Stimulated activated CD8-positive, alpha-beta memory T cell treated with anti-CD3 and anti-CD28 coated beads, Interleukin-7, amount 100 ng/mL, for 4 hours (primary cell): ENCODE data around the gene NR2F1-AS1.
"Not testable (repeated sequence)": the region's sequence is repeated elsewhere in the genome, so short reads cannot be mapped to it uniquely, and the experiment has no call there.

Experiments
- DNase-seq, 2 donors: peaks; one replicate each; pipeline ENCODE4 v3.0.0-alpha.2; 2020; ENCODE audit warnings: low read depth in 2 of 2

NR2F1-AS1 gene

DNA sequence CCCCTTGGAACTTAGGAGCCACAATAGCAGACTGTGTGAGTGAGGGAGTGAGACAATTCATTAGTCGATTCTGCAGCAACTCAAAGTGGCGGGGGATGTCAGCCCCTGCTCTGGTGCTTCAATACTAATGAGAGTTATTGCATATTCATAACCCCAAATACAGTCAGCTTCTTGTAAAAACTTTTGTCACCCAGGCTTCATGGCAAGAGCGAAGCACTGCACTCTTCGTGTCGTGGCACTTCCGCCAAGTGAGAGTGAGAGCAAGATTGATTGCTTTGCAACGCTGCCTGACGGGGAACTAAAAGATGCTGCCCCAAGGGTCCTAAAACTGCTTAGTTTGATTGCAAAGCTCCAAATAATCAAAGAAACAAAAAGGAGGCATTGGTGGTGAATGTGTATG, 150.9 kb downstream of the NR2F1-AS1 start:
- DNase-seq: no peak

DNA sequence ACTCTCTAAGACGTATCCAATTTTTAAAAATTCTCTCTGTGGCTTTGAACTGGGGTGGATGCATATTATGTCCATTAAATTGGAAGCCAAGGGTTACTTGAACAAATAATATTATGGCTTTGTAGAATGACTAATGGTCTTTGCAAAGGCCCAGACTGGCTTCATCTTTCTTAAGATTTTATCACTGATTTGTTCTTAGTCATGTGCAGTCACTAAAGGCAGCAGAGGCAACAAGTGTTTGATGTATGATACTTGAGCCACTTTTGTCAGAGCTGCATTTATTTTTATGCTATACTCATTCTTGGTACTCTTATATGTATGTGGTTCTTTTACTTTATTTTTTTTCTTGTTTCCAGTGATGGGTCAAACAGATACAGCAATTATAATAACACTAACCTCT, 152.2 kb downstream of the NR2F1-AS1 start:
- no peak for DNase-seq

DNA sequence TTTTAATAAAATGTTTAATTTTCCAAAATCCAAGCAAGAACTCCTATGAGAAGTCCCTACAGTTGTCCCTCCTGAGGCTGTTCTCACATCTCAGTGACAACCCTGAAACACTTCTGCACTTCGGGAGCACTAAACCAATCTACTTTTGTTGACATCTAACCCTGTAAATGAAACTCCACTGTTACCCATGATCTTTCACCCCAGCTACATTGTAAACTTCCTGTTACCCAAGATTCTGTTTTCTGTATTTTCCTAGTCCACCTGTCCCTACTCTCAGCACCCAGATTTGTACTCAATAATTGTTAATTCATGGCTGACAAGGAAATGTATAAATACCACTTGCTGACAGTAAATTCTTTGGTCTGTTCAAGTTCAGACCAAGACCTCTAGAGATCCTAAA, 153.7 kb downstream of the NR2F1-AS1 start:
- DNase-seq: no peak

DNA sequence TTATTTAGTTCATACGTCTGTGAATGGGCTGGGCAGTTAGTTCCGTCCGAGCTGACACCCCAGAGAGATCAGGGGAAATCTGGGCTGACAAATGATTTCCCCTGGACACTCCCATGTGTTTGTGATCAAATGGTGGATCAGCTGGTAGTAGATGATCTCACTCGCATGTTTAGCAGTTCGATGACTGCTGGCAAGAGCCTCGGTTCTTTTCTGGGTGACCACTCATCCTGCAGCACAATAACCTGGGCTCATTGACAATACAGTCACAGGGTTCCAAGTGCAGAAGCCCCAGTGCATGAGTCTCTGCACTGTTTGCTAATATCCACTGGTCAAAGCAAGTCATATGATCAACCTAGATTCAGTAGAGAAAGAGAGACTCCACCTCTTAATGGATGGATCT, 155.9 kb downstream of the NR2F1-AS1 start:
- no peak for DNase-seq

DNA sequence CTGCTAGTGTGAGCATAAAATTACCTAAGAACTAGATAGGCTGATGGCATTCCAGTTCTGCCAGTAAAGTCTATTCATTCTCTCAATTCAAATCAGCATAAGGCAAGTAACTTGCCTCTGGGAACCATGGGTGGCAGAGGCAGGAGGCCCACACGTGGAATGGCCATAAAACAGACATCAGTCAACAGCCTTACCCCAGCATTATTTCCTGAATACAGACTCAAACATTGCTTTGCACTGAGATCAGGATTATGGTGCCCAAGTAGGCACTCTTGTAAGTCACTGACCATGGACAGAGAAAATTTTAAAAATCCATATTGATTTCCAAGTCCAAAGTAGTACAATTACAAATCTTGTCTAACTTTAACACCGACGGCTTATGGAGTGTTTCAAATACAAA, 157.7 kb downstream of the NR2F1-AS1 start:
- DNase-seq: no peak

DNA sequence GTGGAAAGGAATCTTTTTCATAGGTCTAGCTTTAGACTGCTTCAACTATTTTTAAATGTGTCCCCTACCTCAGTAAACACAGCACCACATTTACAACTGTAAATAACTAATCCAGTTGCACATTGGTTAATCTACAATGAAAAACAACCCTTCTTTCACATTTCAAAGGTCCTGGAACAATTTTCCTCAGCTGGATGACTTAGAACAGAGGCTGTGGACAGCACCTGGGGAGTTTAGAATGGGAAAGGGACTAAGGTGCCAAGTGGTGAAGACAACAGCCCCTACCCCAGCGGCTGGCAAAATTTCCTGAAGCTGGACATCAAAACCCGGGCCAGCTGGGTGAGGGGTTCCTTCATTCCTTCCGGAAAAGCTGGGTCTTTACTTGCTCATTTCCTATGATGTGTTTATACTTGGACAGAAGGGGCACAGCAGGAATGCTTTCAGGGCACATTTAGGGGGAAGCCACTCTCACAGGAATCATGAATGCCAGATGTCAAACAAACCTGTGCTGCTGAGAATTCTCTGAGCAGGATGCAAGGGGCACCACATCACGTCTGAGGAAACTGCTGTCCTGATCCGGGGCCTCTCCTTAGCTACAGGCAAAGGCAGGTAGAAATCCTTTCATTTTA, 158.3 kb downstream of the NR2F1-AS1 start:
- DNase-seq: no peak

- no peak for DNase-seq
Measured at GRCh38 chr5:93421987-93422401, 159.0 kb downstream of the NR2F1-AS1 start.

DNA sequence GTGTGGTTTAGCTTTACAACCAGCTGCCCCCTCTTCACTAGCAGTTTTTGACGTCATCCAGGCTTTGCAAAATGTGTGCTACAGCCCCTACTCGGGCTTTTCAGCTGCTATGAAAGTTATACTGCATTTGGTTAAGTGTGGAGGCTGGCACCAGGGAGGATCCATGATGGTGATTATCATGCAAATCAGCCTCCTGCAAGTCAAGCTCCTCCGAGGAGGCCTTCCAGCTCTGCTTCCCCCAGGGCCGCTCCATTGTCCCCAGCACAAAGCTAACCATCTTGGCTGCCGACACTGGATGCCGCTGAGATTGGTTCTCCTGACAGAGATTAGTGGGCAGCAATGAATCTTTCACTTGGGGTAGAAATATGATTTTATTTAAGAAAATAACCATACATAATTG, 159.6 kb downstream of the NR2F1-AS1 start:
- no peak for DNase-seq

DNA sequence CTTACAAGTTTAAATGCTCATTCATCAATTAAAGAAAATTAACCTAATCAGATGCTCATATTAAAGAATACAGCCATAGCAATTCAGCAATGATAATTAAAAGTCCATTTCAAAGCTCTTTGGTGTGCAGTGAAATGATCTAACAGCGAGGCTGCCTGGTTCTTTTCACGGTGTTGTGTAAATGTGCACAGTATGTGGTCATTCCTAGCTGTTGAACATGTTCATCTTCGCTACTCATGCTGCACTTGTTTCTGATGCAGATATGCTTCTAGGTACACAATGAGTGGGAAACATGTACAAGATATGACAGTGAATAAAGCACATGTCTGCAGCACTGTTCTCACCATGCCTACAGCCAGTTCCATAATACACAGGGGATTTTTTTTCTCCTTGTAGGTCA, 163.5 kb downstream of the NR2F1-AS1 start:
- DNase-seq: no peak

- no peak for DNase-seq
Measured at GRCh38 chr5:93415819-93416218, 165.2 kb downstream of the NR2F1-AS1 start.

GRCh38 chr5:93411716-93412115, 169.3 kb downstream of the NR2F1-AS1 start:
- no peak for DNase-seq

DNA sequence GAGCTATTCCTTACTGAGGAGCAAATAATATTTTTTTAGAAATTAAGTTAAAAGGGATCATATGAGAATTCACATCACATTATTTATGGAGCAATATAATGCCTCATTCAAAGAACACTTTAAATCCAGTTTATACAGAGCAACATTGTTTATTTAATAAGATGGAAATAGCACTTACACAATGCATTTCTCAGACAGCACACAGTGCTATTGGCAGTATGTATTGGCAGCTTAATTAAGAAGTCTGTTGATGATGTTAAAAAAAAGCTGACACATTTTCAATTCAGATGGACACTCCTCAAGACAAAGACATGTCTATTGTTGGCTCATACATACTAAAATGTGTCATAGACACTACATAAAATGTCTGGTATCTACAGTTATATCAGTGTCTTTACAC, 171.3 kb downstream of the NR2F1-AS1 start:
- no peak for DNase-seq

DNA sequence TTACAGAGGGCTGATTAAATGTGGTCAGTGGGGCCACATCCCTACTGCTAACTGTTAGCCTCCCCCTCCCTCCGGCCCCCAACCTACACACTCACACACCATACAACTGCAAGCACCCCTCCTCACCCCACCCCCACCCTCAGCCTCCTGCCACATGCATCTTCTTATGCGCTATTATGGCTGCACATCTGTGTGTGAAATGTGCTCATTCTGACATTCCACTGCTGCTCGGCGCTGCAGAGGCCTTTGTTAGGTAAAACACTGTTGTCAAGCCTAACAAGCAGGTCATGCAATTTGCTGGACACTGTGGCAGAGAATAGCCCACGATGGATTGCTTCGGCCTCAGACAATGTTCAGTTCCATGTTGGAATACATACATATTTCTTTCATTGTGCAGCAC, 173.6 kb downstream of the NR2F1-AS1 start:
- DNase-seq: no peak

- no peak for DNase-seq
Measured at GRCh38 chr5:93406971-93407401, 174.0 kb downstream of the NR2F1-AS1 start.

DNA sequence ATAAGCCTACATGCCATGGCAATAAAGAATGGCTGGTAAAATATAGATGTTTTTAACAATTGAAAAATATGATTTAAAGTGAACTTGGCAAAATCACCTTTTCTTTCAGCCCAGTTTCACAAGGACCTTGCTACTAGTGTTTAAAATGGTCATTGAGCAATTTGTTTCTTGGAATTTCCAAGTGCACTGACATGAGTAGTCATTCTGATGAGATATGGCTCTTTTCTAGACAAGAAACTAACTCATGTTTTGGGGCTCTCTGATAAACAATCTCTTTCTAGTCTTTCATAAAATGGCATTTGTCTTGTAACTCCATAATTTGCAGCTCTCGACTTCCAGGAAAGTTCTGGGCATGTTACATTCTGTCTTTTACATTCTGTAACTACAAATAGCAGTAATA, 176.8 kb downstream of the NR2F1-AS1 start:
- no peak for DNase-seq

DNA sequence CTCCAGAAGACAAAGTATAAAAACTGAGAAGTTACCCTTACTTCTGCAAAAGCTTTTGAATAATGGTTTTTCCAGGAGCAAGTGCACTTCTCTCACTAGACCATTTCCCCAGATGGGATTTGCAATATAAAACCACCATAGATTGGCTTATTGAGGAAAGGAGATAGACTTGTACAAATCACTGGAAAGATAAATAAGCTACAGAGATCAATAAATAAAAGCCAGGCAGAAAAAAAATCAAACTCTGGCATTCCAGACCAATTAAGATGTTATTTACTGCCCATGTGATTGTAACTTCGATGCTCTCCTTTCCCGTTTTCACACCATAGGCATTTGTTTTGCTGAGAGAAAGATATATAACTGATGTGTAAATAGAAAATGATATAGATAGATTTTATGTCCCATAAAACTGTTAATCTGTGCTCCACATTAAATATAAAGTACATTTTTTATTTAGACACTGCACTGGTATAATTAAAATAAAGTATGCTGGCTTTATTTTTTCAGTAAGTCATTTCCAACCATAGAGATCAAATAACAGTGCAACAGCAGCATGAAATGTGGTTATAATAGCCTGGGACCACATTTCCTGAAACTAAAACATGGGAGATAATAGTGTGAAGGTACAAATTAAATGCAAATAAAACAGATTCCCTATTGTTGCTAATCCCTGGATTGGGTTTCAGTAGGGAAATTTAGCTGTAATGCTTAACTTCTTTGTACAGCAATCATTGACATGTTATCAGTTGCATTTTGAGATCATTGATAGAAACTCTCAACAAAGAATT, 177.7 kb downstream of the NR2F1-AS1 start:
- no peak for DNase-seq

DNA sequence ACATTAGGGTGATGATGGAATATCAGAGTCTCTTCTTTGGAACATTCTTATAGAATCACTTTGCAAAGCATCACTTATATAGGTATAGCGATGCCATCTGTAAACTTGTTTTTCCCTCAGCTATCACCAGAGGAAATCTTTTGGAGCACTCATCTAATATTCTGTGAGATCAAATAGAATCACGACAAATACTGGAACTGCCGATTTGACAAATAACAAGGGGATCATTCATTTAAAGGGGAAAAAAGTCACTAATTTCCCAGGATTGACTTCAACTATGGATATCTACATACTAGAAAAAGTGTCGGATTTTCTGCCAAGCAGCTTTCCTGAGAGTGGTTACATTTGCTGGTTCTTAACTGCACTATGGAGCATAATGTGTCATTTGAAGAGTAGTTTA, 178.6 kb downstream of the NR2F1-AS1 start:
- no peak for DNase-seq

DNA sequence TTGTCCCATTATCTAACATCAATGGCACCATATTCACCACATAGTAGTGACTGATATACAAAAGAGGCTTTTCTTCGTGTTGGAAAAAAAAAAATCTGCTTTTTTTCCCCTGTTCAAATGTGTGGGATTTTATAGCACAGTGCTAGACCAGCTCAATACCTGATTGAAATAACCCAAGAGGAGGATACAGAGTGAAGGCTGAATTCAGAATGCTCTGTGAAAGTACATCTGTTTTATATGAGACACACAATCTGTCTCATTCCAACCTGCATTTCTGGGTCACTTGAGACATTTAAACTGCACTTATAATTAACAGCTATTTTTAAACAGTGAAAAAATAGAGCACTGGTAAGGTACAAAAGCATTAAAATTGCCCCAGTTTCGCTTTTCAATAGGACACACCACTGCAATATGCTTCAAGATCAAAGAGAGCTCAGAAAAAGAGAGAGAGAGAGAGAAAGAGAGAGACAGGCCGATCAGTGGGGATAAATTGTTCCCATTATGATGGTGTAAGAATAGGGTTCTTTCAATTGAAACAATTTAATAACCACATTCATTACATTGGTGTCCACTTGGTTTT, 179.3 kb downstream of the NR2F1-AS1 start:
- DNase-seq: no peak

DNA sequence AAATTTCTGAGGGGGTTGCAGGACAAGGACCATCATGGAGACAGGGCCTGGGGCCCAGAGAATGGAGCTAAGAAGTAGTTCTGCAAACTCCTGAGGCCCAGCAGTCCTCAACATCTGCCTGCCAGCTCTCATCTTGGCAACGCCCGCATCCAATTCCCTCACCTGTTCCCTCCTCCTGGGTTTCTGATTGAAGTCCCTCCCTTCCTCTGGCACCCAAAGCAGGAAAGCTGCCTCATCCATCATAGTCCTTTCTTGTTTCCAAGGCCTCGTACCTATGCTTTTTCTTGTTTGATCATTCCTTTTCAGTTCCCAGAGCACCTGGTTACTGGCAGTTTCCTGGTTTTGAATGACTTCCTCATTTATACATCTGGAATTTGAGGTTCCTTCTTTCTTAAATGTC, 181.3 kb downstream of the NR2F1-AS1 start:
- no peak for DNase-seq

GRCh38 chr5:93395971-93396379, 185.0 kb downstream of the NR2F1-AS1 start:
- no peak for DNase-seq

GRCh38 chr5:93395010-93395409, 186.0 kb downstream of the NR2F1-AS1 start:
- no peak for DNase-seq

DNA sequence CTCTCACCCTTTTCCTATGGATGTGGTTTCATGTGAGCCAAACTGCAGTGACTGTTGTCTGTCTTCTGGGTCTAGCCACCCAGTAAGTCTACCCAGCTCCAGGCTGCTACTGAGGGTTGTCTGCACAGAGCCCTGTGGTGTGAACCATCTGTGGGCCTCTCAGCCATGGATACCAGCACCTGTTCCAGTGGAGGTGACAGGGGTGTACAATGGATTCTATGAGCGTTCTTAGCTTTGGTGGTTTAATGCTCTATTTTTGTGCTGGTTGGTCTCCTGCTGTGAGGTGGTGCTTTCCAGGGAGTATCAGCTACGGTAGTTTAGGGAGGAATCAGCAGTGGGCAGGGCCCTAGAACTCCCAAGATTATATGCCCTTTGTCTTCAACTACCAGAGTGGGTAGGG, 186.7 kb downstream of the NR2F1-AS1 start:
- DNase-seq: no peak

GRCh38 chr5:93391169-93391568, 189.8 kb downstream of the NR2F1-AS1 start:
- DNase-seq: not testable (repeated sequence)
